Measurements from ENCODE around the gene PAQR5.

- TF ChIP-seq THRB (CRISPR knock-in tag; conservative IDR thresholded peaks at IDR 0.05), result no peak
- TF ChIP-seq MAFF (IDR thresholded peaks at IDR 0.05; ENCODE audit: low read length), result no peak
These were observed 97.3 kb downstream of the PAQR5 start for GRCh38 chr15:69395991-69396390.
